H9 (cell line): ENCODE data around the gene SHMT2. TPM values are rescaled to one million over a fixed set of nuclear protein-coding genes. Genes with fewer than 3 reads are reported as not detected.

Source experiments
- DNase-seq: peaks from one replicate; pipeline ENCODE4 v3.0.0-alpha.2; 2017
- H2AFZ ChIP-seq: one replicate; pipeline ENCODE4 v1.6.1; 2013; ENCODE audit warnings: mild to moderate bottlenecking, low read length, control low read depth, moderate library complexity
- H2AK5ac ChIP-seq: 2 replicates; pipeline ENCODE4 v1.6.1; 2013; ENCODE audit warnings: low read length, control low read depth, mixed read lengths; ENCODE audit not compliant: insufficient read length
- H2BK120ac ChIP-seq: one replicate; pipeline ENCODE4 v1.6.1; 2013; ENCODE audit warnings: low read depth, mild to moderate bottlenecking, low read length, control low read depth, inconsistent platforms; ENCODE audit not compliant: poor library complexity, severe bottlenecking
- H2BK12ac ChIP-seq: 2 replicates; pipeline ENCODE4 v1.6.1; 2013; ENCODE audit warnings: low read length, control low read depth, mixed read lengths, low read depth; ENCODE audit not compliant: insufficient read length
- H2BK15ac ChIP-seq: 2 replicates; pipeline ENCODE4 v1.6.1; 2013; ENCODE audit warnings: low read depth, low read length, control low read depth
- H2BK20ac ChIP-seq: one replicate; pipeline ENCODE4 v1.6.1; 2013; ENCODE audit warnings: low read depth, mild to moderate bottlenecking, low read length, control low read depth, inconsistent platforms; ENCODE audit not compliant: poor library complexity, severe bottlenecking
- H2BK5ac ChIP-seq: 2 replicates; pipeline ENCODE4 v1.6.1; 2013; ENCODE audit warnings: low read length, control low read depth, mixed read lengths; ENCODE audit not compliant: insufficient read length
- H3K14ac ChIP-seq: 2 replicates; pipeline ENCODE4 v1.6.1; 2013; ENCODE audit warnings: low read length, control low read depth; ENCODE audit not compliant: insufficient read depth
- H3K18ac ChIP-seq: 2 replicates; pipeline ENCODE4 v1.6.1; 2013; ENCODE audit warnings: low read depth, mild to moderate bottlenecking, mixed read lengths, low read length, control low read depth; ENCODE audit not compliant: insufficient read length
- H3K23ac ChIP-seq: 2 replicates; pipeline ENCODE4 v1.6.1; 2013; ENCODE audit warnings: low read length, control low read depth, mixed read lengths, low read depth; ENCODE audit not compliant: insufficient read length
- H3K23me2 ChIP-seq: 2 replicates; pipeline ENCODE4 v1.6.1; 2013; ENCODE audit warnings: low read depth, mild to moderate bottlenecking, mixed read lengths, low read length, control low read depth; ENCODE audit not compliant: insufficient read length, poor library complexity, severe bottlenecking
- H3K27ac ChIP-seq: 2 replicates; pipeline ENCODE4 v1.5.1; 2013; ENCODE audit warnings: low read length, control low read depth, mixed read lengths, low read depth; ENCODE audit not compliant: insufficient read length
- H3K27me3 ChIP-seq: 2 replicates; pipeline ENCODE4 v1.6.1; 2013; ENCODE audit warnings: low read length, control low read depth, inconsistent platforms; ENCODE audit not compliant: insufficient read depth
- H3K4ac ChIP-seq: 2 replicates; pipeline ENCODE4 v1.6.1; 2013; ENCODE audit warnings: low read depth, mild to moderate bottlenecking, control low read depth, inconsistent platforms, low read length, moderate library complexity
- H3K4me1 ChIP-seq: 2 replicates; pipeline ENCODE4 v1.6.1; 2013; ENCODE audit warnings: low read length, control low read depth, inconsistent platforms; ENCODE audit not compliant: insufficient read depth
- H3K4me2 ChIP-seq: 2 replicates; pipeline ENCODE4 v1.6.1; 2013; ENCODE audit warnings: low read length, control low read depth, mixed read lengths; ENCODE audit not compliant: insufficient read length, insufficient read depth
- H3K56ac ChIP-seq: 2 replicates; pipeline ENCODE4 v1.6.1; 2013; ENCODE audit warnings: low read depth, mild to moderate bottlenecking, mixed read lengths, low read length, control low read depth; ENCODE audit not compliant: insufficient read length
- H3K79me1 ChIP-seq: 2 replicates; pipeline ENCODE4 v1.6.1; 2013; ENCODE audit warnings: low read depth, mild to moderate bottlenecking, moderate library complexity, low read length, control low read depth, inconsistent platforms; ENCODE audit not compliant: insufficient read depth, poor library complexity, severe bottlenecking
- H3K79me2 ChIP-seq: 2 replicates; pipeline ENCODE4 v1.6.1; 2013; ENCODE audit warnings: low read length, control low read depth, inconsistent platforms; ENCODE audit not compliant: insufficient read depth
- H3K9ac ChIP-seq: 2 replicates; pipeline ENCODE4 v1.6.1; 2013; ENCODE audit warnings: low read length, control low read depth, mixed read lengths; ENCODE audit not compliant: insufficient read length; ENCODE audit errors: extremely low read depth
- H3K9me3 ChIP-seq: one replicate; pipeline ENCODE4 v1.6.1; 2013; ENCODE audit warnings: low read depth, low read length, inconsistent platforms; ENCODE audit not compliant: control insufficient read depth
- H3T11ph ChIP-seq: one replicate; pipeline ENCODE4 v1.6.1; 2013; ENCODE audit warnings: mild to moderate bottlenecking, low read length, control low read depth, inconsistent platforms
- H4K20me1 ChIP-seq: one replicate; pipeline ENCODE4 v1.6.1; 2013; ENCODE audit not compliant: control insufficient read depth, insufficient read length, insufficient read depth
- H4K5ac ChIP-seq: 2 replicates; pipeline ENCODE4 v1.6.1; 2013; ENCODE audit warnings: low read depth, mild to moderate bottlenecking, mixed read lengths, low read length, control low read depth; ENCODE audit not compliant: insufficient read length
- H4K8ac ChIP-seq: replicated peaks from 2 replicates; pipeline ENCODE4 v1.6.1; 2013; ENCODE audit warnings: low read length, control low read depth, mixed read lengths, low read depth; ENCODE audit not compliant: insufficient read length
- H4K91ac ChIP-seq: 2 replicates; pipeline ENCODE4 v1.6.1; 2013; ENCODE audit warnings: low read depth, mild to moderate bottlenecking, moderate library complexity, mixed read lengths, low read length, control low read depth; ENCODE audit not compliant: insufficient read length
- H3K27ac Mint-ChIP-seq, 3 experiments: 2 replicates in 2 of 3; 3 replicates in 1 of 3; pipeline ENCODE4 v1.8.0; 2020 to 2021; ENCODE audit warnings: mixed read lengths in 3 of 3, mild to moderate bottlenecking in 1 of 3, moderate library complexity in 1 of 3
- H3K27me3 Mint-ChIP-seq: 2 replicates; pipeline ENCODE4 v1.8.0; 2021; ENCODE audit warnings: low read depth, mild to moderate bottlenecking, moderate library complexity, mixed read lengths
- H3K36me3 Mint-ChIP-seq, 3 experiments: 2 replicates in 2 of 3; 3 replicates in 1 of 3; pipeline ENCODE4 v1.8.0; 2020 to 2021; ENCODE audit warnings: low read depth in 3 of 3, mixed read lengths in 3 of 3; ENCODE audit not compliant: insufficient read depth in 1 of 3
- H3K4me1 Mint-ChIP-seq, 2 experiments: 2 replicates each; pipeline ENCODE4 v1.8.0; 2020; ENCODE audit warnings: mixed read lengths in 2 of 2
- H3K4me3 Mint-ChIP-seq, 2 experiments: 2 replicates in 1 of 2; 3 replicates in 1 of 2; pipeline ENCODE4 v1.8.0; 2020 to 2021; ENCODE audit warnings: mild to moderate bottlenecking in 2 of 2, mixed read lengths in 2 of 2, moderate library complexity in 1 of 2
- H3K9me3 Mint-ChIP-seq, 2 experiments: 2 replicates in 1 of 2; 3 replicates in 1 of 2; pipeline ENCODE4 v1.8.0; 2020; ENCODE audit warnings: mild to moderate bottlenecking in 2 of 2, mixed read lengths in 2 of 2, moderate library complexity in 1 of 2
- CTCF ChIP-seq: fragments of 200-600 bp; sonication (generic); conservative IDR thresholded peaks from 3 replicates; pipeline ENCODE4 v1.8.0; 2021; ENCODE audit warnings: antibody characterized with exemption, mild to moderate bottlenecking
- whole genome bisulfite sequencing: extraction: QIAGEN DNeasy Blood & Tissue Kit; methylation state at CpG from one replicate; pipeline ENCODE4 v1.1.7; 2013; ENCODE audit warnings: missing lambda C conversion rate, low lambda C conversion rate, mixed read lengths; ENCODE audit not compliant: insufficient read length; ENCODE audit errors: extremely low coverage; 5-methylcytosine and 5-hydroxymethylcytosine counted together
- total RNA-seq: library from RNA; stranded (reverse); gene quantifications from 2 replicates; pipeline ENCODE4 v1.2.1, GENCODE V29; 2021

SHMT2 gene
- total RNA-seq, 1 experiment from 2014 or later: 260 TPM

DNA sequence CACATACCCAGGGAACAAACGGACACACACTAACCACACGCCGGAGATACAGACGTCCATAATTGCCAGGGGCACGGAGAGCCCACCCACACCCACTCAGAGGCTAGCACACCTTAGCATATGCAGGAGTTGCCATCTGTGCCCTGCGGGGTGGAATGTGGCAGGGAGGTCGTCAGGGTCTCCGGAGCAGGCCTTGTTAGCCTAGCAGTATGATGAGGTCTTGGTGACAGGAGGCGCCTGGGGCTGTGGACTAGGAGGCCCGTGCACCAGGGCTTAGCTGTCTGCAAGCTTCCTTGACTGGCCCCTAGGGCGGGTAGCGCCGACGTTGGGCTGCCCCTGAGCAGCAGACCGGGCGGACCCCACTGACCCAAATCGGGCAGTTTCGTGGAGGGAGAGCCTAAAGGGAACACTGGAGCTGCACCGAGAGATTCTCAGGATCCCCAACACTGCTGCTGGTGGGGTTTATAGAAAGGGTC lies 11.5 kb downstream of the SHMT2 start:
- H3K56ac ChIP-seq: no peak overlapping the region
- Mint-ChIP-seq H3K9me3 (no peaks in the 10 kb centered on the region), H3K27me3 (peaks cover 86% of the 10 kb centered on the region), H3K4me1 (peaks cover 59 to 72% of the 10 kb centered on the region in 2 experiments), H3K27ac (no peak overlapping the region), H3K4me3 (peak overlapping the region; percentile 72 to 84), H3K36me3 (peaks cover 0 to 2% (median 0%) of the 10 kb centered on the region in 3 experiments; a peak in 2 of 7 replicates)
- TF ChIP-seq CTCF: no peak; the same call in 2 of the 3 replicates
- no peak overlapping the region for H3K14ac ChIP-seq
- no peaks in the 10 kb centered on the region for H3K79me2 ChIP-seq
- no peak overlapping the region for H3T11ph ChIP-seq
- H2BK20ac ChIP-seq: no peak overlapping the region
- no peak overlapping the region for H2AFZ ChIP-seq
- no peak overlapping the region for H2BK120ac ChIP-seq
- no peak overlapping the region for H4K5ac ChIP-seq
- H4K8ac ChIP-seq: no peak overlapping the region
- H3K18ac ChIP-seq: no peak overlapping the region
- peaks cover 29% of the 10 kb centered on the region for H3K23me2 ChIP-seq
- H3K9me3 ChIP-seq: no peaks in the 10 kb centered on the region
- H4K20me1 ChIP-seq: no peaks in the 10 kb centered on the region
- H2BK15ac ChIP-seq: no peak overlapping the region
- no CpG with 5 or more reads among the region's 19 CpGs for WGBS
- no peak overlapping the region for H3K9ac ChIP-seq
- no peak overlapping the region for H3K27ac ChIP-seq
- H3K4me2 ChIP-seq: peak overlapping the region; percentile 82
- no peaks in the 10 kb centered on the region for H3K79me1 ChIP-seq
- H2BK5ac ChIP-seq: no peak overlapping the region
- 0 out of 2 replicates have a peak, but pooled peaks cover 4% of the 10 kb centered on the region for H3K4me1 ChIP-seq
- peaks cover 54% of the 10 kb centered on the region for H3K27me3 ChIP-seq
- no peak overlapping the region for H2BK12ac ChIP-seq
- no peak overlapping the region for H3K23ac ChIP-seq
- H4K91ac ChIP-seq: no peak overlapping the region
- H3K4ac ChIP-seq: no peak overlapping the region
- peak; percentile 82 for DNase-seq
- no peak overlapping the region for H2AK5ac ChIP-seq
